Body of pancreas (tissue), 4 donors: ENCODE measurements around the gene KCNG4.

Experiments
- POLR2A ChIP-seq, 3 donors: fragments of 450-650 bp; IDR thresholded peaks; one replicate each; pipeline ENCODE4 v1.6.1; 2016; ENCODE audit warnings: antibody characterized with exemption in 3 of 3, mild to moderate bottlenecking in 2 of 3
- TF ChIP-seq, protein P1 (sequence below), 7 experiments: fragments of 450-650 bp in 4 of 7; fragments of 200-600 bp in 3 of 7; sonication (generic) in 3 of 7; IDR thresholded peaks; one replicate each; pipeline ENCODE4 v1.5.1; 2016 to 2019; ENCODE audit warnings: antibody characterized with exemption in 7 of 7

DNA sequence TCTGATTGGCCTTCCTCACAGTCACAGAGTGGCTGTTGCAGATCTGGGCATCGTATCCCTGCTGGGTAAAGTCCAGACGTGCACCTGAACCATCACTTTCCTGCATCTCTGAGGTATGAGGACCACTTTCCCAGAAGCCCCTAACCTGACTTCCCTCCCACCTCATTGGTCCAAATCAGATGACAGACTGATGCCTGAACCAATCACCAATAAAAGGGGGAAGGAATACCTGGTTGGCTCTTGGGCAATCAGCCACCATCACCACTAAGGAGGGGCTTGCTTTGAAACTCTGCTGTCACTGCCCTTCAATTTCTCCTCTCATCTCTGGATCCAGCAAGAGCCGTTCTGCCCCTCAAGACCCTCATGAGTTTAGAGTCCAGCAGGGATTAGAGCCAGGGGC is 41.3 kb upstream of the KCNG4 start:
- TF ChIP-seq, protein P1, sequence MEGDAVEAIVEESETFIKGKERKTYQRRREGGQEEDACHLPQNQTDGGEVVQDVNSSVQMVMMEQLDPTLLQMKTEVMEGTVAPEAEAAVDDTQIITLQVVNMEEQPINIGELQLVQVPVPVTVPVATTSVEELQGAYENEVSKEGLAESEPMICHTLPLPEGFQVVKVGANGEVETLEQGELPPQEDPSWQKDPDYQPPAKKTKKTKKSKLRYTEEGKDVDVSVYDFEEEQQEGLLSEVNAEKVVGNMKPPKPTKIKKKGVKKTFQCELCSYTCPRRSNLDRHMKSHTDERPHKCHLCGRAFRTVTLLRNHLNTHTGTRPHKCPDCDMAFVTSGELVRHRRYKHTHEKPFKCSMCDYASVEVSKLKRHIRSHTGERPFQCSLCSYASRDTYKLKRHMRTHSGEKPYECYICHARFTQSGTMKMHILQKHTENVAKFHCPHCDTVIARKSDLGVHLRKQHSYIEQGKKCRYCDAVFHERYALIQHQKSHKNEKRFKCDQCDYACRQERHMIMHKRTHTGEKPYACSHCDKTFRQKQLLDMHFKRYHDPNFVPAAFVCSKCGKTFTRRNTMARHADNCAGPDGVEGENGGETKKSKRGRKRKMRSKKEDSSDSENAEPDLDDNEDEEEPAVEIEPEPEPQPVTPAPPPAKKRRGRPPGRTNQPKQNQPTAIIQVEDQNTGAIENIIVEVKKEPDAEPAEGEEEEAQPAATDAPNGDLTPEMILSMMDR (IDR thresholded peaks at IDR 0.05) = no peak
- TF ChIP-seq POLR2A (IDR thresholded peaks at IDR 0.05) = no peak
